ENCODE results near the gene NEU1.
"Not testable (repeated sequence)": the region's sequence is repeated elsewhere in the genome, so short reads cannot be mapped to it uniquely, and the experiment has no call there.

Gene NEU1

DNA sequence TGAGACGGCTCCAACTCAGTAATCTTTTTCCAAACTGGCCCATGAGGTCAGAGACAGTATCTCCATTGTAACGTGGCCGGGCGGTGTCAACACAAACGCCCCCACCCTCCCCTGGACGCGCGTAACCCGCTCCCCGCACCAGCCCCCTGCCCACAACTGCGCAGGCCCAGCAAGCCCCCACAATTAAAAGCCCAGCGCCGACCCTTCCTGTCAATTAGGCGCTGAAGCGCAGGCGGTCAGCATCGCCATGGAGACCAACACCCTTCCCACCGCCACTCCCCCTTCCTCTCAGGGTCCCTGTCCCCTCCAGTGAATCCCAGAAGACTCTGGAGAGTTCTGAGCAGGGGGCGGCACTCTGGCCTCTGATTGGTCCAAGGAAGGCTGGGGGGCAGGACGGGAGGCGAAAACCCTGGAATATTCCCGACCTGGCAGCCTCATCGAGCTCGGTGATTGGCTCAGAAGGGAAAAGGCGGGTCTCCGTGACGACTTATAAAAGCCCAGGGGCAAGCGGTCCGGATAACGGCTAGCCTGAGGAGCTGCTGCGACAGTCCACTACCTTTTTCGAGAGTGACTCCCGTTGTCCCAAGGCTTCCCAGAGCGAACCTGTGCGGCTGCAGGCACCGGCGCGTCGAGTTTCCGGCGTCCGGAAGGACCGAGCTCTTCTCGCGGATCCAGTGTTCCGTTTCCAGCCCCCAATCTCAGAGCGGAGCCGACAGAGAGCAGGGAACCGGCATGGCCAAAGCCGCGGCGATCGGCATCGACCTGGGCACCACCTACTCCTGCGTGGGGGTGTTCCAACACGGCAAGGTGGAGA is 47.4 kb downstream of the NEU1 start, which contains the start of the genes HSPA1A and HSPA1L:
HSPA1A (plus strand) TSS at position 519 of the 814 bp plus-strand sequence; CDS start at position 733, 214 bp downstream.
HSPA1L (minus strand) TSS at position 259 of the 814 bp plus-strand sequence. CDS start 3,311 bp downstream, outside the sequence.
- peak; percentile 90 for DNase-seq (ENCODE audit: low read depth)
- in situ Hi-C loops (cut with HindIII; ENCODE audit: low sequenced_read_pairs), result no loop called here
- peak within 1 kb of the TSS; percentile 59 for H3K4me3 ChIP-seq (ENCODE audit: low read depth, low read length)
- TF ChIP-seq, protein P1, sequence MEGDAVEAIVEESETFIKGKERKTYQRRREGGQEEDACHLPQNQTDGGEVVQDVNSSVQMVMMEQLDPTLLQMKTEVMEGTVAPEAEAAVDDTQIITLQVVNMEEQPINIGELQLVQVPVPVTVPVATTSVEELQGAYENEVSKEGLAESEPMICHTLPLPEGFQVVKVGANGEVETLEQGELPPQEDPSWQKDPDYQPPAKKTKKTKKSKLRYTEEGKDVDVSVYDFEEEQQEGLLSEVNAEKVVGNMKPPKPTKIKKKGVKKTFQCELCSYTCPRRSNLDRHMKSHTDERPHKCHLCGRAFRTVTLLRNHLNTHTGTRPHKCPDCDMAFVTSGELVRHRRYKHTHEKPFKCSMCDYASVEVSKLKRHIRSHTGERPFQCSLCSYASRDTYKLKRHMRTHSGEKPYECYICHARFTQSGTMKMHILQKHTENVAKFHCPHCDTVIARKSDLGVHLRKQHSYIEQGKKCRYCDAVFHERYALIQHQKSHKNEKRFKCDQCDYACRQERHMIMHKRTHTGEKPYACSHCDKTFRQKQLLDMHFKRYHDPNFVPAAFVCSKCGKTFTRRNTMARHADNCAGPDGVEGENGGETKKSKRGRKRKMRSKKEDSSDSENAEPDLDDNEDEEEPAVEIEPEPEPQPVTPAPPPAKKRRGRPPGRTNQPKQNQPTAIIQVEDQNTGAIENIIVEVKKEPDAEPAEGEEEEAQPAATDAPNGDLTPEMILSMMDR (IDR thresholded peaks at IDR 0.05; ENCODE audit: low read depth, low read length, missing control alignments), result no peak

DNA sequence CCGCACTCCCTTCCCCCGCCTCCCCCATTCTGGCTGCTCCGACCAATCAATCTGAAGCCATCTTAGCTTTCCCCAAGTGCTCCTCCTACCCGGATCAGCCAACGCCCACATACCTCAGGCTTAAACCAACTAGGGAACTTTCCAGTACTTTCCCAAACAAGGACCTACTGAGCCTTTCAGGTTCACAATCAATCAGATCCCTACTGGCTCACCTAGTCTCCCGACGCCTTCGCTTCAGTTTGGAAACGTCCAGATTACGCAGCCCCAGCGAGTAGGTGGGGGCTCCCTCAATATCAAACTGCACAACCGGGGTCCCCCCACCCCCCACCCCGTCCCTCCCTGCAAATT is 48.0 kb downstream of the NEU1 start:
- H3K4me3 ChIP-seq (ENCODE audit: low read depth, low read length), result peak overlapping the region; percentile 59
- in situ Hi-C loops (cut with HindIII; ENCODE audit: low sequenced_read_pairs), result no loop called here
- DNase-seq (ENCODE audit: low read depth), result peak; percentile 96
- TF ChIP-seq, protein P1 (IDR thresholded peaks at IDR 0.05; ENCODE audit: low read depth, low read length, missing control alignments), result no peak

- TF ChIP-seq, protein P1 (IDR thresholded peaks at IDR 0.05; ENCODE audit: low read depth, low read length, missing control alignments), result no peak
- in situ Hi-C loops (cut with HindIII; ENCODE audit: low sequenced_read_pairs), result no loop called here
- no peak for DNase-seq (ENCODE audit: low read depth)
- no peak overlapping the region for H3K4me3 ChIP-seq (ENCODE audit: low read depth, low read length)
Observed at GRCh38 chr6:31813465-31813849, 49.2 kb downstream of the NEU1 start.

- in situ Hi-C loops (cut with HindIII; ENCODE audit: low sequenced_read_pairs), result no loop called here
- no peak for DNase-seq (ENCODE audit: low read depth)
- TF ChIP-seq, protein P1 (IDR thresholded peaks at IDR 0.05; ENCODE audit: low read depth, low read length, missing control alignments), result no peak
- H3K4me3 ChIP-seq (ENCODE audit: low read depth, low read length), result no peak overlapping the region
Observed at GRCh38 chr6:31811645-31812044, 51.0 kb downstream of the NEU1 start.

GRCh38 chr6:31808599-31808998 is 54.0 kb downstream of the NEU1 start:
- in situ Hi-C loops (cut with HindIII; ENCODE audit: low sequenced_read_pairs), result not testable (repeated sequence)

More at GRCh38 chr6:31808599-31808998, 54.0 kb downstream of the NEU1 start:
- H3K4me3 ChIP-seq (ENCODE audit: low read depth, low read length); DNase-seq (ENCODE audit: low read depth): not testable (repeated sequence)

Data from astrocyte of the cerebellum (primary cell).